Astrocyte of the spinal cord (primary cell): ENCODE measurements around the gene SLC15A3.

Experiments
- DNase-seq: peaks from one replicate; pipeline ENCODE4 v3.0.0; 2011; ENCODE audit warnings: low read depth, low spot score
- H3K4me3 ChIP-seq: 2 replicates; pipeline ENCODE4 v1.5.1; 2011; ENCODE audit warnings: low read depth, mild to moderate bottlenecking, low read length, moderate library complexity
- CTCF ChIP-seq: IDR thresholded peaks from 2 replicates; pipeline ENCODE4 v1.5.1; 2012; ENCODE audit warnings: low read depth, mild to moderate bottlenecking, low read length, inconsistent platforms
- in situ Hi-C: cut with HindIII; loops from 2 replicates; pipeline ENCODE4 v1.10.0; 2017; ENCODE audit warnings: low sequenced_read_pairs

The SLC15A3 gene

GRCh38 chr11:60970890-60971289, 18.9 kb upstream of the SLC15A3 start:
- TF ChIP-seq CTCF, result no peak
- no peak for DNase-seq
- H3K4me3 ChIP-seq, result no peak overlapping the region
- in situ Hi-C loops, result no loop called here

GRCh38 chr11:60970369-60970774, 18.4 kb upstream of the SLC15A3 start:
- peak; percentile 43 for DNase-seq
- peak; percentile 94 for TF ChIP-seq CTCF
- H3K4me3 ChIP-seq, result no peak overlapping the region
- in situ Hi-C loops, result no loop called here

GRCh38 chr11:60968223-60968622, 16.2 kb upstream of the SLC15A3 start:
- H3K4me3 ChIP-seq, result no peak overlapping the region
- in situ Hi-C loops, result no loop called here
- no peak for DNase-seq
- TF ChIP-seq CTCF, result no peak

GRCh38 chr11:60966890-60967289, 14.9 kb upstream of the SLC15A3 start:
- no peak for DNase-seq
- no peak overlapping the region for H3K4me3 ChIP-seq
- TF ChIP-seq CTCF, result no peak
- in situ Hi-C loops, result no loop called here

GRCh38 chr11:60964801-60965200, 12.8 kb upstream of the SLC15A3 start:
- no peak for TF ChIP-seq CTCF
- no peak for DNase-seq
- in situ Hi-C loops, result no loop called here
- no peak overlapping the region for H3K4me3 ChIP-seq

- DNase-seq, result no peak
- no peak for TF ChIP-seq CTCF
- H3K4me3 ChIP-seq, result no peak overlapping the region
- in situ Hi-C loops, result no loop called here
These were observed 8.4 kb upstream of the SLC15A3 start for GRCh38 chr11:60960405-60960804.

- no peak overlapping the region for H3K4me3 ChIP-seq
- TF ChIP-seq CTCF, result no peak
- DNase-seq, result no peak
- in situ Hi-C loops, result no loop called here
These were observed 7.5 kb upstream of the SLC15A3 start for GRCh38 chr11:60959431-60959830.
